Body of pancreas (tissue), 4 donors: Measurements from ENCODE around the gene APAF1.

ENCODE experiments used
- CTCF ChIP-seq, 7 experiments: fragments of 450-650 bp in 4 of 7; fragments of 200-600 bp in 3 of 7; sonication (generic) in 3 of 7; IDR thresholded peaks; one replicate each; pipeline ENCODE4 v1.5.1; 2016 to 2019; ENCODE audit warnings: antibody characterized with exemption in 7 of 7
- POLR2A ChIP-seq, 3 donors: fragments of 450-650 bp; IDR thresholded peaks; one replicate each; pipeline ENCODE4 v1.6.1; 2016; ENCODE audit warnings: antibody characterized with exemption in 3 of 3, mild to moderate bottlenecking in 2 of 3

DNA sequence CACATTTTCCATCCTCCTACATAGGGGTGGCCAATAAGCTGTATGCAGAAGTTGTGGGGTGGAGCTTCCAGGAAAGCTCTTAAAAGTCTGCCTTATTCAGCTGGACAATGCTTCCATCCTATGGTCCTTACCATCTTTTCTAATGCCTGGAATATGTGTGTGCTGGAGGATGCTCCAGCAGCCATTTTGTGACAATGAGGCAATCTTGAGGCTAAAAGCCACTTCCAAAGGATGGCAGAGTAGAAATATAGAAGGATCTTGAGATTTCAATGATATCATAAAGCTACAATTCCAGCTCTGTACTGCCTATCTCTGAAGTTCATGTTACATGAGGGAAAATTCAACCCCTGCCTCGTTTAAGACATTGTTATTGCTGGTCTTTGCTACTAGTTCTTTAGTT, 95.7 kb downstream of the APAF1 start:
- TF ChIP-seq CTCF (IDR thresholded peaks at IDR 0.05) (no peak), POLR2A (IDR thresholded peaks at IDR 0.05) (no peak)
